GM12891 (cell line): ENCODE measurements around the gene WWP2.

Experiments
- POLR2A ChIP-seq: IDR thresholded peaks from 2 replicates; pipeline ENCODE4 v1.6.1; 2011; ENCODE audit warnings: low read depth, low read length, control low read depth
- POLR2AphosphoS5 ChIP-seq: IDR thresholded peaks from 2 replicates; pipeline ENCODE4 v1.6.1; 2011; ENCODE audit warnings: low read depth, low read length, control low read depth

DNA sequence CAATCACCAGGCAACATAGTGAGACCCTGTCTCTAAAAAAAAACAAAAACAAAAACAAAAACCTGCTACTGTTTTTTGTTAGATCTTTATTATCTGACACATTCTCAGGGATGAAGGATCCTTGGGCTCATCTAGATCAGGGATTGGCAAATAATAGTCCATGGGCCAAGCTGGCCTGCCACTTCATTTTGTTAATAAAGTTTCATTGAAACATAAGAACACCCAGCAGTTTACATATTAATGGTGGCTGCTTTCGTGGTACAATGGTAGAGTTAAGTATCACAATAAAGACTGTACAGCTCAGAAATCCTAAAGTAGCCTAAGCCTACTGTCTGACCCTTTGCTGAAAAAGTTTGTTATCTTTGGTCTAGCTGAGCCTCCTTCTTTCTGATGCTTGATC lies 156.1 kb downstream of the WWP2 start:
- TF ChIP-seq POLR2A: no peak
- no peak for TF ChIP-seq POLR2AphosphoS5
